SIG-M5 (cell line): ENCODE measurements around the gene MKLN1.
"Not testable (repeated sequence)": the region's sequence is repeated elsewhere in the genome, so short reads cannot be mapped to it uniquely, and the experiment has no call there.

ENCODE experiments used
- DNase-seq: peaks from one replicate; lab custom pipeline; 2025; lab: John Stamatoyannopoulos, UW

The MKLN1 gene

GRCh38 chr7:131327626-131328376 is at the start of gene MKLN1:
MKLN1 (plus strand) TSS chr7:131327876; CDS start chr7:131327900, 24 bp downstream.
- no peak for DNase-seq

DNA sequence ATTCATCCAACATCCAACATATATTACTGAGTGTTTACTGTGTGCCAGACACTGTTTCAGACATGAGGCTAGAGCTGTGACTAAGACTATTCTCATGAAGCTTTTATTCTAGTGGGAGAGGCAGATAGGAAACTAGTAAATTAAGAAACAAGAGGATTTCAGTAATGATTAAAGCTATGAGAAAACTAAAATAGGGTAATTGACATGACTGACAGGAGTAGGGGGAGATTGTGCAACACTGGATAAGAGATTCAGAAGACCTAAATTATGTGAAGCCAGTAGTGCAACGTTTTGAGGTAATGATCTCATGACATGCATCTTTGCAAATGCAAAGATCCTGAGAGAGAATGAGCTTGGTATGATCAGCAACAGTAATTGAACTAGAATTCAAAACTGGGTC is 48.6 kb upstream of the MKLN1 start:
- no peak for DNase-seq

- no peak for DNase-seq
Observed at GRCh38 chr7:131281266-131282048, 46.2 kb upstream of the MKLN1 start.

GRCh38 chr7:131284702-131285419 is 42.8 kb upstream of the MKLN1 start:
- DNase-seq = no peak

DNA sequence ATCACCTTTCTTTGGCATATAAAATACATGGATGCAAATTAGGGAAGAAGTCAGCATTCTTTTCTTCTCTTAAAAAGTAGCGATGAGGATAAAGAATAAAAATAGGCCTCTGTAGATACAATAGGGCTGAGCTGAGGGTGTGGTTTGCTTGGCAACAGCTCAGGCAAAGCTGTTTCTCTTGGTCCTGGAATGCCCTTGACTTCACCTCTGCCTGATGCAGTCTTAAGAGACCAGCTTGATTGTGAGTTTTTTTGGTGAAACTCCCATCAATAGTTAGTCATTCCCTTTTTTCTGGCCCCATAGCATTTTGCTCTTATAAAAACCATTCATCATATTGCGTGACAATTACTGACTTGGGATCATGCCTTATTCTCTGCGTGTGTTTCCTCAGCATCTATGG is 42.1 kb upstream of the MKLN1 start:
- DNase-seq = no peak

DNA sequence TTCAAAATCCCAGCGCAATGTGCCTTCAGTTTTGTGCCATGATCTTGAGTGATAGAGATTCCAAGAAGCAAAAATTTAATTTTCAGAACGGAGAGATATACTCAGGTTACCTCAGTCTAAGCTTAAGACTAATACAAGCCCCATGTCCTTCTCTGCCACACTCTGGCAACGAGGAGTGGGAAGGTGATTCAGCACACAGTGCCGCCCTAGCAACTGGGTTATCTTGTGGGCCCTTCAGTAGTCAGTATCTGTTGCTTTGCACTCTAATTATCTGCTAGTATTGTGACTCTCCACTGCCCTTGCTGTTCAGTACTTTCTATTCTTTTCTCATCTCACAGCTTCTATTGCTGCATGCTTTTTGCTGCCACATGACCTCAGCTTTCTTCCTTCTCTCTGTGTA is 39.2 kb upstream of the MKLN1 start:
- no peak for DNase-seq

DNA sequence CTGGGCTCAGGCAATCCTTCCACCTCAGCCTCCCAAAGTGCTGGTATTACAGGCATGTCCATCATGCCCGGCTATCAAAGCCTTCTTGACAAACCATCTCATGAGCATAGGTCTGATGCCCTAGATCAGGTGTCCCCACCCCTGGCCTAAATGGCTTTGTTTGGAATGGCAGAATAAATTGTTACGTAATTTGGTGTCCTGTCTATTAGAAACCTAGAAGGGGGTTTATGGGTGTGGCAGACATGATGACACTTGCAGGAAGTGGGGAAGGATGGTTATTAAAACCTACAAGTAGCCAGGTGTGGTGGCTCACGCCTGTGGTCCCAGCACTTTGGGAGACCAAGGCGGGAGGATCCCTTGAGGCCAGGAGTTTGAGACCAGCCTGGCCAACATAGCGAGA is 38.6 kb upstream of the MKLN1 start:
- no peak for DNase-seq

- no peak for DNase-seq
Observed at GRCh38 chr7:131292141-131292905, 35.4 kb upstream of the MKLN1 start.

- no peak for DNase-seq
Observed at GRCh38 chr7:131293018-131293417, 34.7 kb upstream of the MKLN1 start.

DNA sequence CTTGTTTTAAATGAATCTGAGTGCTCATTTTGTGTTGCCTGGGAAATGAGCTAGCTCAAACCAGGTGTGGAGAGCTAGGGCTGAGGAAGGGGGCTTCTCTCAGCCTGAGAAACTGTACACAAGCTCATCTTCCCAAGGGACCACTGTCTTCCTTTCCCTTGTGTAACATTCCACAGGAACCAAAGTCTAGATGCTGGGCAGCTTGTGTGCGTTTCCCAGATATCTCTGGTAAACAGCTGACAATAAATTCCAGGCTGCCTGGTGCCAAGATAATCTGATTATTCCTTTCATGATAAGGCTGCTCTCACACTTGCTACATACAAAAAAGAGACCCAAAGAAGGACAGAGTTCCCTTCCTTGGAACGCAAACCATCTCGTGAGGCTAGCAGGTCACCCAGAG is 33.1 kb upstream of the MKLN1 start:
- no peak for DNase-seq

- no peak for DNase-seq
Observed at GRCh38 chr7:131298608-131298992, 29.1 kb upstream of the MKLN1 start.

DNA sequence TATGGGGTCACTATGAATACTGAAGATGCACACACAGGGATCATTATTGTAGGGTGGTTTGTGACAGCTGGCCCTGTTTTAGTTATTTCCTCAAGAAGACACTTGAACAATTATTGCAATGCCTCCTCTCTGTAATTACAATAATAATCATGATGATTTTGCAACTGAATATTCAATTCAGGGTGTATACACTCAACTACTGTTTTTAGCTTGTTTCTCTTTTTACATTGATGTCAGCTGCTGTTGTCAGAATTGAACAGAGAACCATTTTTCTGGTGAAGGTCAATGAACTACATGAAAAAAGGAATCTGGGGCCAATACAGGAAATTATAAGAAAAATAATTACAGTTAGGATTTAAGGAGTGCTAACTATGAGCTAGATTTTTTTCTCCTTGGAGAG is 28.6 kb upstream of the MKLN1 start:
- no peak for DNase-seq

DNA sequence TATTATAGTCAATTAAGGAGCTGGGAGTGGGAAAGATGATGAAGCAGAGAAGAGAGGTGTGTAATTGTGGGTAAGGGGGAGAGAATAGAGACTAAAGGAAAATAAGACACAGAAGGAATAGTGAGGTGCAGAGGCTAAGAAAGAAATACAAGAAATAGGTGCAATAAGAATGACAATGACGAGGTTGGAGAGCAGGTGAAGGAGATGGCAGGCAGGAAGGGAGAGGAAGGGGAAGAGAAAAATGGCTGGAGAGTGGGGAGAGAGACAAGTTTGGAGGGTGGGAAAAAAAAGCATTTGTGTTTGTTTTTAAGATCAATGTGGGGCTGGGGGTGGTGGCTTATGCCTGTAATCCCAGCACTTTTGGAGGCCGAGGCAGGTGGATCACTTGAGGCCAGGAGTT is 27.6 kb upstream of the MKLN1 start:
- DNase-seq = no peak

- DNase-seq = no peak
Observed at GRCh38 chr7:131300572-131301466, 26.9 kb upstream of the MKLN1 start.

DNA sequence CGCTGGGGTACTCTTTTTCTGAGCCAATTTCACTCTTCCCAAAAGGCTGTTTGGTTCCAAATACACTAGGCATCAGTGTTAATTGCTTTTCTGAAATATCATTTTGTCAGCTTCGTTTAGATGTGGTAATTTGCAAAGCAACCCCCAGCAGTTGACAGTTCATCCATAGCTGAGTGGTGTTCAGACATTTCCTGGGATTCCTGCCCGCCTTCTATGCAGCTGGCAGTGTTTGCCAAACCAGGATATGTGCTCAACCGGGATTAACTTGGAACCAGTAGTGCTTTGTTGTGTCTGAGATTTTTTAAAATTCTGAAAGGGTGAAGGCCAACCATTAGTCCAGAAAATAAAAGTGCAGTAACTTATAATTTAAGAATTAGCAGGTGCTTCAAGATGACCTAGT is 25.2 kb upstream of the MKLN1 start:
- DNase-seq = no peak

DNA sequence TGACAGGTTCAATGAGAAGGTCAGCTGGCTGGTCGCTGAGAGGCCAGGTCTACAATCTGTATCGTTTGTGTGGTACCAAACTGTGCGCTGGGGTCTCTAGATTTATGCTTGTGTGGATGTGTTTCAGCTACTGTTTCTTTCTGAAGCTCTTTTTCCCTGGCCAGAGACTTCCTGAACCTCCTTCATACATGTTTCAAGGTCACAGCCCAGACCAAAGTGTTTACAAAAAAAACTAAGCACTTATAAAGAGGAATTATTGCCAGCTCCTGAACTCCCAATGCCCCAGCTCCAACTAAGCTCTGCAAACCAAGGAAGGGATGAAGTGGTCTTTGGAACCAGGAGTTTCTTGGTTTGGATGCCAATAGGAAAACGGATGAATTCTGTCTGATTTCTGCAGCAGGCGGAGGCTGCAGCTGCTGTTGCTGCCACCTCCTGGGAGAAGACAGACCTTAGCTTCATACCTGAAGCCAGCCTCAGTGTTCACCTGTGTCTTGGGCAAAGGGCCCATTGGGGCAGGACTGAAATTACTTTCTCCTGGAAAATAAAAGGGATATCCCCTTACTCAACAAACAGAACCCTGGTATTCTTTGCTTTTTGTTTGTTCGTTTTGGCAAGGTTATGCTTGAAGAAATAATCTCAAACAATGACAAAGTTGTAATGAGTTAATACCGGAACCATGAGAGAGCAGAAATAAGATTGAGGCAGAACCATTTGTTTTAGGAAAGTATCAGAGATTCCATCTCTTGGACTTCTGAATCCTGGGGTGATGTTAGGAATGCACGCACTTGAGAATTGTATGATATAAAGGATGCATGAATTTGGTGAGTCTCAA is 24.6 kb upstream of the MKLN1 start:
- no peak for DNase-seq

DNA sequence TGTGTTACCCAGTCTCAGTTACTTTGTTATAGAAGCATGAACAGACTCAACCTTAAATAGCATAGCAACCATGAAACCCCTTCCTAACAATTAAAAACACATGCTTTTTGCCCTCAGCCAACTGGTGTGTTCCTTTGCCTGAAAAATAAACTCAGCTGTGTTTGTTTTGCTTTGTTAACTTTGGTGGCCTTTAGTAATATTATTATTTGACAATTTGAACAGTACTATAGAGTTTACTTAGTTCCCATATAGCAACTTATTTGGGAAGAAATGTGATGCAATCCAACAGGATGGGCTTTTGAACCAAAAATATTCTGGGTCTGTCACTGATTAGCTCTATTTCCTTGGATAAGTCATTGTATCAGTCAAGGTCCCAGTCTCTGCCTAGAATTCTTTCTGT is 22.5 kb upstream of the MKLN1 start:
- no peak for DNase-seq

DNA sequence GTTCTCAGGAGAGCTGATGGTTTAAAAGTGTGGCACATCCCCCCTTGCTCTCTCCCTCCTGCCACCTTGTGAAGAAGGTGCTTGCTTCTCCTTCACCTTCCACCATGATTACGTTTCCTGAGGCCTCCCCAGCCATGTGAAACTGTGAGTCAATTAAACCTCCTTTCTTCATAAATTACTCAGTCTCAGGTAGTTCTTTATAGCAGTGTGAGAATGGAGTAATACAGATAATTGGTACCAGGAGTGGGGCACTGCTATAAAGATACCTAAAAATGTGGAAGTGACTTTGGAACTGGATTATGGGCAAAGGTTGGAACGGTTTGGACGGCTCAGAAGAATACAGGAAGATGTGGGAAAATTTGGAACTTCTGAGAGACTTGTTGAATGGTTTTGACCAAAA is 21.6 kb upstream of the MKLN1 start:
- not testable (repeated sequence) for DNase-seq

DNA sequence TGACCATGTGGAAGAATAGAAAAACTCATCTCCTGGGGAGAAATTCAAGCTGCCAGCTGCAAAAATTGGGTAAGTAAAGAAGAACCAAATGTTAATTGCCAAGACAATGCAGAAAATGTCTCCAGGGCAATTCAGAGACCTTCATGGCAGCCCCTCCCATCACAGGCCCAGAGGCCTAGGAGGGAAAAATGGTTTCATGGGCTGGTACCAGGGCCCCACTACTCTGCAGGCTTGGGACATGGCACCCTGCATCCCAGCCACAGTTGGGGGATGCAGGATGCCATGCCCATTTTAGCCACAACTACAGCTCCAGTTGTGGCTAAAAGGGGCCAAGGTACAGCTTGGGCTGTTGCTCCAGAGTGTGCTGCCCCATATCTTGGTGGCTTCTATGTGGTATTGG is 20.9 kb upstream of the MKLN1 start:
- DNase-seq = no peak

- no peak for DNase-seq
Observed at GRCh38 chr7:131307627-131308026, 20.0 kb upstream of the MKLN1 start.
